HFFc6 (cell line): Measurements from ENCODE around the gene UPK3BL2. TPM values are rescaled to one million over a fixed set of nuclear protein-coding genes. Genes with fewer than 3 reads are reported as not detected.
"Not testable (repeated sequence)": the region's sequence is repeated elsewhere in the genome, so short reads cannot be mapped to it uniquely, and the experiment has no call there.

Source experiments
- DNase-seq: peaks from one replicate; pipeline ENCODE4 v3.0.0-alpha.2; 2018
- H3K27ac Mint-ChIP-seq: 2 replicates; pipeline ENCODE4 v1.8.0; 2020; ENCODE audit warnings: mild to moderate bottlenecking, mixed read lengths
- H3K27me3 Mint-ChIP-seq: 2 replicates; pipeline ENCODE4 v1.8.0; 2021; ENCODE audit warnings: mild to moderate bottlenecking, moderate library complexity, mixed read lengths; ENCODE audit not compliant: insufficient read depth
- H3K36me3 Mint-ChIP-seq: 2 replicates; pipeline ENCODE4 v1.8.0; 2021; ENCODE audit warnings: low read depth, mixed read lengths
- H3K4me1 Mint-ChIP-seq: 2 replicates; pipeline ENCODE4 v1.8.0; 2020; ENCODE audit warnings: low read depth, mixed read lengths
- H3K4me3 Mint-ChIP-seq: 2 replicates; pipeline ENCODE4 v1.8.0; 2020; ENCODE audit warnings: mild to moderate bottlenecking, moderate library complexity, mixed read lengths
- H3K9me3 Mint-ChIP-seq: 2 replicates; pipeline ENCODE4 v1.8.0; 2020; ENCODE audit warnings: mild to moderate bottlenecking, mixed read lengths
- total RNA-seq, 6 experiments: library from RNA; stranded (reverse); fragmentation: NEBNext Ultra II Directional; extraction: Animal tissue kit (Norgen Biotek cat#: 25700); gene quantifications; 2 replicates in 1 of 6; 3 replicates in 5 of 6; pipeline ENCODE4 v1.2.3, GENCODE V29; 2021
- TF ChIP-seq, protein P1 (sequence below): fragments of 200-600 bp; sonication (generic); IDR thresholded peaks from 2 replicates; pipeline ENCODE4 v1.5.0; 2021; ENCODE audit warnings: antibody characterized with exemption, mild to moderate bottlenecking

Gene UPK3BL2
- total RNA-seq, 6 experiments from 2014 or later: 6.0 to 9.8 (median 7.6) TPM

DNA sequence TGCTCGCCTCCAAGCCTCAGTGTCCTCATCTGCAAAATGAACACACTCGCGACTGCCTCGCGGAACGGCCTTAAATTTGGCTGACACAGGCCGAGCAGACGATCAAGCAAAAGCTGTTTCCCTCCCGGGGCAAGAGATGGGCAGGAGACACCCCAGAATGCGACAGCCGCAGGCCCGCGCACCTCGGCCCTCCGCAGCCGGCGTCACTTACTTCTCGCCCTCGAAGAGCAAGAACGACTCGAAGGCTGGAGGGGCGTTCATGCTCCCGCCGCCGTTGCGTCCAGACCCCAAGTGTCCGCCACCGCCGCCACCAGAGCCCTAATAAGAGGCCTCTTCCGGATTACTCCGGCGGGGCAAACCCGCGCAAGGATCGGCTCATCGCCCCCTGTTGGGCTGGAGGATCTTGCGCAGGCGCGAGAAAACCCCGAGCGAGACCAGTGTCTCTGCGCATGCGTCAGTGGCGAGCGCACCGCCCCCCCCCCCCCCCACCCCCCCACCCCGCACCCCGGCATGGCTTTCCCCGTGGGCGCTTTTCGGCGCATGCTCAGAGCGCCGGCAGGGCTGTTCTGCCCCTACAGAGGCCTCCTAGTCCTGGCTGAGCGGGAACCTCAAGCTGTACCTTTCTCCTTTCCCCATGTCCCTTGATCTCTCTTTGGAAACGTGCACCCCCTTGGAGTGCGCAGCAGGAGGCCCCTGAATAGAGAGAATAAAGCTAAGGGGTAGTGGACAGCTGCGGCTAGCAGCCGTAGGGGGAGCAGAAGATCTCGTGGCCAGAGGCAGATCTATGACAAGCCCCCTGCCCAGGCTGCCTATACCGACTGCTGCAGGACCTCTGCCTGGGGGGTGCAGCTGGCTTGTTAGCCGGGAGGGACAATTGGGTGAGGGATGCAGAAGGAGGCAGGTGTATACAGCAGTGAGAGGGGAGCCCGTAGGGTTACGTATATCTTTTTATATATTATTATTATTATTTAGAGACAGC, 29.1 kb upstream of the UPK3BL2 start, which contains the start of gene POLR2J3:
POLR2J3 (minus strand) TSS at position 323 of the 979 bp plus-strand sequence; CDS start at position 261, 62 bp downstream.
- H3K27me3 Mint-ChIP-seq, H3K9me3 Mint-ChIP-seq, H3K4me1 Mint-ChIP-seq, H3K36me3 Mint-ChIP-seq: not testable (repeated sequence)
- peak; percentile 95 for DNase-seq
- Mint-ChIP-seq H3K27ac (peak within 1 kb of the TSS; percentile 90), H3K4me3 (peak within 1 kb of the TSS; percentile 98)
- TF ChIP-seq, protein P1, sequence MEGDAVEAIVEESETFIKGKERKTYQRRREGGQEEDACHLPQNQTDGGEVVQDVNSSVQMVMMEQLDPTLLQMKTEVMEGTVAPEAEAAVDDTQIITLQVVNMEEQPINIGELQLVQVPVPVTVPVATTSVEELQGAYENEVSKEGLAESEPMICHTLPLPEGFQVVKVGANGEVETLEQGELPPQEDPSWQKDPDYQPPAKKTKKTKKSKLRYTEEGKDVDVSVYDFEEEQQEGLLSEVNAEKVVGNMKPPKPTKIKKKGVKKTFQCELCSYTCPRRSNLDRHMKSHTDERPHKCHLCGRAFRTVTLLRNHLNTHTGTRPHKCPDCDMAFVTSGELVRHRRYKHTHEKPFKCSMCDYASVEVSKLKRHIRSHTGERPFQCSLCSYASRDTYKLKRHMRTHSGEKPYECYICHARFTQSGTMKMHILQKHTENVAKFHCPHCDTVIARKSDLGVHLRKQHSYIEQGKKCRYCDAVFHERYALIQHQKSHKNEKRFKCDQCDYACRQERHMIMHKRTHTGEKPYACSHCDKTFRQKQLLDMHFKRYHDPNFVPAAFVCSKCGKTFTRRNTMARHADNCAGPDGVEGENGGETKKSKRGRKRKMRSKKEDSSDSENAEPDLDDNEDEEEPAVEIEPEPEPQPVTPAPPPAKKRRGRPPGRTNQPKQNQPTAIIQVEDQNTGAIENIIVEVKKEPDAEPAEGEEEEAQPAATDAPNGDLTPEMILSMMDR: peak; percentile 79

DNA sequence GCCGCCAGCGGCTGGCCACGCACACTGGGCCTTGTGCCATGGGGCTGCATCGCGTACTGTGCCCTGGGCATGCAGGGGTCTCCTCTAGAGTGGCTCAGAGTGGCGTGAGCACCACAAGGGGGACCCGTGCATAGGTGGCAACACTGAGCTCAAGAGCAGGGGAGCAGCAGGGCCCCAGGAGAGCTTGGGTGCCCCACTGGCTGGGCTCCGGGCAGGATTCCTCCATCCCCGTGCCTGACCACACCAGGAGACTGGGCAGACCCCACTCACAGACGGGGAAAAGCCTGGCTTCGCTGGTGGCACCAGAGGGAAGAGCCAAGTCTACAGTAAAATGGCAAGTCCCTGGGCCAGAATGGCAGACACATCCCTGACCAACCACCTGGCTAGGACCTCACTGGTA, 25.1 kb upstream of the UPK3BL2 start:
- H3K36me3 Mint-ChIP-seq, H3K4me1 Mint-ChIP-seq, H3K27me3 Mint-ChIP-seq, H3K9me3 Mint-ChIP-seq, DNase-seq, H3K27ac Mint-ChIP-seq, H3K4me3 Mint-ChIP-seq: not testable (repeated sequence)

DNA sequence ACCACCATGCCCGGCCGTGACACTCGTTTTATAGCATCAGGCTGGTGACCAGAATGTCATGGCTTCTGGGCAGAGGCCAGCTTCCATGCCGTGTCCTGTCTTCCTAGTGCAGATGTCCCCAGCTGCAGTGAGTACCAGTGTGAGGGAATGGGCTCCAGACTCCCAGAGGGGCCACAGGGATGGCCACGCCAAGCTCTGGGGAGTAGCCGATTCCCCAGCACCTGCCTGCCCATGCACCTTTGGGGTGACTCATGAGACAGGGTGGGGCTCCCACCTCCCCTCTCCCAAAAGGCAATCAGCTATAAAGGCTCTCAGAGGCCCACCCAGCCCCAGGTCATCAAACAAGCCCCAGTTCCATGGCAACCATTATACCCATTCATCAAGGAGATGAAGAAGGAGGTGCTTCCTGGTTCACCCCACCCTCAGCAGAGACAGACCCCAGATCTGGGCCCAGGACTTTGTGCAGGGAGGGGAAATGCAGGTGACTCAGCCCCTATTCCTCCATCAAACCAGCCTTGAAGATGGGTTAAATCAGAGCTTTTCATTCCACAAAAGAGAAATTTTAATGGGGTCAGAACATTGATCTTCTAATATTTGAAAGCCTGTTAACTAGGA, 7.4 kb upstream of the UPK3BL2 start, which contains the start of gene SPDYE2:
SPDYE2 (plus strand) TSS at position 419 of the 615 bp plus-strand sequence. CDS start 2,030 bp downstream, outside the sequence.
- not testable (repeated sequence) for H3K4me3 Mint-ChIP-seq, DNase-seq, H3K27me3 Mint-ChIP-seq, H3K27ac Mint-ChIP-seq, H3K9me3 Mint-ChIP-seq, H3K4me1 Mint-ChIP-seq, H3K36me3 Mint-ChIP-seq

DNA sequence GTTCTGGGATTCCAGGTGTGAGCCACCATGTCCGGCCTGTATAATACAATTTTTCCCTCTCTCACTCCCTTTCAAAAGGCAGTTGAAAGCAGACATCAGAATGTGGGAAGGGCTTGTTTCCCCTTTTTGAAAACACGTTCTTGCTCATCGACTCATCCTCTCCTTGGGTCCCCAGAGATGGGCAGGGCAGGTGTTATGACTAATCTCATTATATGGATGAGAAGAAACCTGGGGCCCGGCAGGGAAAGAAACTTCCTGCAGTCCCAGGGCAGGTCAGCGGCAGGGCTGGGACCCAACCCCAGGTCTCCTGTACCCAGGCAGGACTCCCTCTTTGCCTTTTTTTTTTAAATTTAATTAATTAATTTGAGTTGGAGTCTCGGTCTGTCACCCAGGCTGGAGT, 2.9 kb upstream of the UPK3BL2 start:
- not testable (repeated sequence) for H3K36me3 Mint-ChIP-seq, H3K27me3 Mint-ChIP-seq, H3K27ac Mint-ChIP-seq, H3K9me3 Mint-ChIP-seq, H3K4me1 Mint-ChIP-seq, H3K4me3 Mint-ChIP-seq
- peak; percentile 60 for DNase-seq

DNA sequence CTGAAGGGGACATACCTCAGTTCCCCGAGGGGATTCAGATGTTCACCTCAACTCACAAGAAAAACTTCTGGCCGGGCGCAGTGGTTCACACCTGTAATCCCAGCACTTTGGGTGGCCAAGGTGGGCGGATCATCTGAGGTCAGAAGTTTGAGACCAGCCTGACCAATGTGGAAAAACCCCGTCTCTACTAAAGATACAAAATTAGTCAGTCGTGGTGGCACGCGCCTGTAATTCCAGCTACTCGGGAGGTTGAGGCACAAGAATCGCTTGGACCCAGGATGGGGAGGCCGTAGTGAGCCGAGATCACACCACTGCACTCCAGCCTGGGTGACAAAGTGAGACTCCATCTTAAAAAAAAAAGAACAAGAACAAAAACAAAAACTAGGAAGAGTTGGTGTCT, 1.8 kb upstream of the UPK3BL2 start:
- H3K36me3 Mint-ChIP-seq, H3K4me3 Mint-ChIP-seq, H3K27ac Mint-ChIP-seq, H3K27me3 Mint-ChIP-seq, H3K9me3 Mint-ChIP-seq, DNase-seq, H3K4me1 Mint-ChIP-seq: not testable (repeated sequence)

DNA sequence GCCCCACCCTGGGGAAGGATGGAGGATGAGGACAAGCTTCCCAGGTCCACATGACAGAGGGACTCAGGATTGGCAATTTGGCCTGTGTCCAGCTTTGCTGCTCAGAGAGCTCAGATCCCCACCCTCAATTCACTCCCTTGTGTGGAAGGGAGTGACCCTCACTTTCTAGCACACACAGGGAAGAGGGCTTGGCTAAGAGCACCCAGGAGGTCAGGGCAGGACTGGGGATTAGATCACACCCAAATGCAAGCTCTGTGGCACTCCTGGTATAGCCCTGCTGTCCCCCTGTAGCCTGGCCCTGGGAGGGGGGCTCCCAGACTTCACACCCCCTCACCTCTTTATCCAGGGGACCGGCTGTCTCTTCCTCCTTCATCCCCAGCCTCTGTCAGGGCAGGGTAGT, 876 bp upstream of the UPK3BL2 start:
- DNase-seq, H3K9me3 Mint-ChIP-seq, H3K27me3 Mint-ChIP-seq, H3K36me3 Mint-ChIP-seq, H3K4me1 Mint-ChIP-seq, H3K4me3 Mint-ChIP-seq, H3K27ac Mint-ChIP-seq: not testable (repeated sequence)

DNA sequence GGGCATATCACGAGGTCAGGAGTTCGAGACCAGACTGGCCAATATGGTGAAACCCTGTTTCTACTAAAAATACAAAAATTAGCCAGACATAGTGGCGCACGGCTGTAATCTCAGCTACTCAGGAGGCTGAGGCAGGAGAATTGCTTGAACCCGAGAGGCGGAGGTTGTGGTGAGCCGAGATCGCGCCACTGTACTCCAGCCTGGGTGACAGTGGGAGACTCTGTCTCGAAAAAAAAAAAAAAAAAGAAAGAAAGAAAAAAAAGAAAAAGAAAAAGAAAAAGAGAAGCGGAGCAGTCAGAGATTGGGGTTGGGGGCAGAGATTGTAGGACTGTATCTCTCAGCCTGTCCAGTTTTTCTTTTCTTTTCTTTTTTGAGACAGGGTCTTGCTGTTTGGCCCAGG, 725 bp downstream of the UPK3BL2 start:
- H3K36me3 Mint-ChIP-seq, H3K27ac Mint-ChIP-seq, DNase-seq, H3K27me3 Mint-ChIP-seq, H3K4me3 Mint-ChIP-seq, H3K4me1 Mint-ChIP-seq, H3K9me3 Mint-ChIP-seq: not testable (repeated sequence)

DNA sequence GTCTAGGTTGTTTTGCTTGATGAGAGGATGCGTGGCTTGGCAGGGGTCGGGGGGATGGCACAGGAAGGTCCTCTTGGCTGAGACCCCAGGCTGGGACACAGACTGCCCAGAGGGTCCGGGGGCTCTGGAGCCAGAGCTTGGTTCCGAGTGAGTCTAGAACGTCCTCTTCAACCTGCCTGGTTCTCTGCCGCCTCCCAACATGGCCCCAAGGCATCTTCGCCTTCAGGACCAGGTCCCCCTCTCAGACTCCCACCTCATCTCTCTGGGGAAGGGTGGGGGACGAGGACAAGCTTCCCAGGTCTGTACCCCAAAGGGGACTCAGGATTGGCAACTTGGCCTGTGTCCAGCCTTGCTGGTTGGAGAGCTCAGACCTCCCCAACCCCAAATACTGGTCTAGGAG, 1.4 kb downstream of the UPK3BL2 start:
- DNase-seq, H3K36me3 Mint-ChIP-seq, H3K4me1 Mint-ChIP-seq, H3K27me3 Mint-ChIP-seq, H3K9me3 Mint-ChIP-seq, H3K27ac Mint-ChIP-seq, H3K4me3 Mint-ChIP-seq: not testable (repeated sequence)

DNA sequence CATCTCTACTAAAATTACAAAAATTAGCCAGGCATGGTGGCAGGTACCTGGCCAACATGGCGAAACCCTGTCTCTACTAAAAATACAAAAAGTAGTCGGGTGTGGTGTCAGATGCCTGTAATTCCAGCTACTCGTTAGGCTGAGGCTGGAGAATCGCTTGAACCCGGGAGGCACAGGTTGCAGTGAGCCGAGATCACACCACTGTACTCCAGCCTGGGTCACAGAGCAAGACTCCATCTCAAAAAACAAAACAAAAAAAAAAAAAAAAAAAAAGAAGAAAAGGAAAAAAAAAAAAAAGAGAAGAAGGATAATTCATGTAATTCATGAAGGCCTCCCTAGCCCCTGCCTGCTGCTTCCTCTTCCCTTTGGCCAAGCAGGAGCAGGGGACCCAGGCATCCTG, 2.9 kb downstream of the UPK3BL2 start:
- not testable (repeated sequence) for H3K4me3 Mint-ChIP-seq, H3K27me3 Mint-ChIP-seq, H3K36me3 Mint-ChIP-seq, H3K27ac Mint-ChIP-seq, H3K4me1 Mint-ChIP-seq, DNase-seq, H3K9me3 Mint-ChIP-seq

DNA sequence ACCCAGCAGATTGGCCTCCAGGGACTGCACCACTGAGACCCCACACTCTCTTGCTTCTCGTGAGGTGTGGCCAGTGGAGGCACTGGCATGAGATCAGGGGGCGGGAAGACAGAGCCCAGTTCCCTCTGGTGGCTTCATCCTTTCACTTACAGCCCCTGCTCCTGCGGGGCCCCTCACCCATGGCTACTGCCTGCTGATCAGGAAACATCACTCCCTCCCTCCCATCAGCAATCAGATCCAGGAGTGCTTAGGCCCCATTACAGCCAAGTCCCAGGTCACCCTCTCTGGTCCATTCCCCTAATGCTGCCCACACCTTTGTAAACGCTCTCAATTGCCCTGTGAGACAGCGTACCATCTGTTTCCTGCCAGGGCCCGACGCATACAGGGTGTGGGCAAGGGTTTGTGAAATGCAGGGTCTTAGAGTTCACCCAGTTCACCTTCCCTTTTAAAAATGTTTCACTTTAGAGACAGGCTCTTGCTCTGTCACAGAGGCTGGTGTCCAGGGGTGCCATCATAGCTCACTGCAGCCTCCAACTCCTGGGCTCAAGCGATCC, 8.4 kb downstream of the UPK3BL2 start:
- H3K27me3 Mint-ChIP-seq, H3K4me3 Mint-ChIP-seq, H3K36me3 Mint-ChIP-seq, H3K4me1 Mint-ChIP-seq, DNase-seq, H3K27ac Mint-ChIP-seq, H3K9me3 Mint-ChIP-seq: not testable (repeated sequence)

DNA sequence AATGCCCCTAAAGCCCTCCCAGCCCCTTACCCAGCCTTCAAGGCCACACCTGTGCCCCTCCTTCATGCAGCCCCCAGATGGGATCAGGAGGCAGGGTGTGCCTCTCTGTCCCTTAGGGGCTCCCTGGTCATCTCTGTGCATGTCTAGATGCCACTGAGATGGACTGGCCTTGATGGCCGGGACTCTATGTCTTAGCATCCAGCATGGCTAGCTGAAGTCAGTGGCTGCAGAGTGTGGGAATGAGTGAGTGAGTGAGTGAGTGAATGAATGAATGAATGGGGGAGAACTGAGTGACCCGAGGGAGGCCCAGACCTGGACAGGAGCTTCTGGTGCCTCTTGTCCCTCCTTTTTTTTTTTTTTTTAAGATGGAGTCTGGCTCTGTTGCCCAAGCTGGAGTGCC, 11.4 kb downstream of the UPK3BL2 start:
- H3K9me3 Mint-ChIP-seq, H3K27ac Mint-ChIP-seq, DNase-seq, H3K27me3 Mint-ChIP-seq, H3K4me1 Mint-ChIP-seq, H3K4me3 Mint-ChIP-seq, H3K36me3 Mint-ChIP-seq: not testable (repeated sequence)

DNA sequence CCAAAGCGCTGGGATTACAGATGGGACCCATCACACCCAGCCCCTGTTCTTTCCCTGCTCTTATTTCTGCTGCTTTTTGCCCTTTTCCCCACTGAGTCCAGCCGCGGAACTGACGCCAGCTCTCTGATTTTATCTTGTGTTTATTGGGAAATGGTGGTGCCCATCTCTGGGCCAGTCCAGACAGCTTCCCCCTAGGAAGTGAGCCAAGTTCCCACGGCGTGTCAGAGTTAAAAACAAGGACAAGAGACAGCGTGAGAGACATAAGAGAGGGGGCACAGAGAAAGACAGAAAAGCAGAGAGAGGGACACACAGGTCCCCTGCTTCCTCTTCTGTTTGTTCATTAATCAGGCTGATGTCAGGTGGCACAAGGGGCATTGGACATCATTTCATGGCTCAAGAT, 11.9 kb downstream of the UPK3BL2 start:
- not testable (repeated sequence) for H3K9me3 Mint-ChIP-seq, H3K4me3 Mint-ChIP-seq, H3K27ac Mint-ChIP-seq, H3K36me3 Mint-ChIP-seq, H3K4me1 Mint-ChIP-seq, H3K27me3 Mint-ChIP-seq
- DNase-seq: peak; percentile 3
